B cell (primary cell): ENCODE data around the gene ETV3L.

Experiments used
- EZH2 ChIP-seq: IDR thresholded peaks from 2 replicates; pipeline ENCODE4 v1.6.1; 2012; ENCODE audit warnings: borderline replicate concordance, low read depth, mild to moderate bottlenecking, moderate library complexity, low read length; ENCODE audit not compliant: insufficient read depth, poor library complexity, severe bottlenecking
- TF ChIP-seq, protein P1 (sequence below): fragments of 200-600 bp; IDR thresholded peaks from one replicate; pipeline ENCODE4 v1.8.0; 2022; ENCODE audit warnings: antibody characterized with exemption, mild to moderate bottlenecking

DNA sequence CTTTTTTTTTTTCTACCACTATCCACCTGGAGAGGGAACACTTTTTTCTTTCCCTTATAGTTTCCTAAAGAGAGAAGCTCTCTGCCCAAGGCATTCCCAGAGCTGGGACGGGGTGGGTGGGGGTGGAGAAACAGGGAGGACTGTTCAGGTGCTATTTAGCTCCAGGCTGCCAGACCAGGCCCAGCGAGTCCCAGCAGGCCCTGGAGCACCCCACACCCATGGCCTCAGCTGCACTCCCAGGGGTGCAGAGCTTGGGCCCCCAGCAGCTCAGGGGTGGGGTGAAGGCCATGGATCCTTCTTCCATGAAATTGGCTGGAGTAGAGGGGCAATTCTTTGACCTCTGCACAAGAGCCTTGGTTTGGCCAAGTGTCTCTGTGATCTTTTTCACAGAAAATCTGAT is 4.1 kb downstream of the ETV3L start:
- TF ChIP-seq, protein P1, sequence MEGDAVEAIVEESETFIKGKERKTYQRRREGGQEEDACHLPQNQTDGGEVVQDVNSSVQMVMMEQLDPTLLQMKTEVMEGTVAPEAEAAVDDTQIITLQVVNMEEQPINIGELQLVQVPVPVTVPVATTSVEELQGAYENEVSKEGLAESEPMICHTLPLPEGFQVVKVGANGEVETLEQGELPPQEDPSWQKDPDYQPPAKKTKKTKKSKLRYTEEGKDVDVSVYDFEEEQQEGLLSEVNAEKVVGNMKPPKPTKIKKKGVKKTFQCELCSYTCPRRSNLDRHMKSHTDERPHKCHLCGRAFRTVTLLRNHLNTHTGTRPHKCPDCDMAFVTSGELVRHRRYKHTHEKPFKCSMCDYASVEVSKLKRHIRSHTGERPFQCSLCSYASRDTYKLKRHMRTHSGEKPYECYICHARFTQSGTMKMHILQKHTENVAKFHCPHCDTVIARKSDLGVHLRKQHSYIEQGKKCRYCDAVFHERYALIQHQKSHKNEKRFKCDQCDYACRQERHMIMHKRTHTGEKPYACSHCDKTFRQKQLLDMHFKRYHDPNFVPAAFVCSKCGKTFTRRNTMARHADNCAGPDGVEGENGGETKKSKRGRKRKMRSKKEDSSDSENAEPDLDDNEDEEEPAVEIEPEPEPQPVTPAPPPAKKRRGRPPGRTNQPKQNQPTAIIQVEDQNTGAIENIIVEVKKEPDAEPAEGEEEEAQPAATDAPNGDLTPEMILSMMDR, result no peak
- TF ChIP-seq EZH2, result no peak
